ENCODE measurements around the gene SELENOI.

The SELENOI gene

GRCh38 chr2:26422947-26423629 is 77.1 kb downstream of the SELENOI start:
- DNase-seq (ENCODE audit: insufficient read length) (no peak), FAIRE-seq (no peak)
- TF ChIP-seq POLR2AphosphoS5 (IDR thresholded peaks at IDR 0.05; ENCODE audit: low read depth, low read length) (no peak), TAF1 (IDR thresholded peaks at IDR 0.05; ENCODE audit: borderline replicate concordance, low read depth, low read length) (no peak), POLR2A (IDR thresholded peaks at IDR 0.05; ENCODE audit: low read depth, low read length) (no peak)

DNA sequence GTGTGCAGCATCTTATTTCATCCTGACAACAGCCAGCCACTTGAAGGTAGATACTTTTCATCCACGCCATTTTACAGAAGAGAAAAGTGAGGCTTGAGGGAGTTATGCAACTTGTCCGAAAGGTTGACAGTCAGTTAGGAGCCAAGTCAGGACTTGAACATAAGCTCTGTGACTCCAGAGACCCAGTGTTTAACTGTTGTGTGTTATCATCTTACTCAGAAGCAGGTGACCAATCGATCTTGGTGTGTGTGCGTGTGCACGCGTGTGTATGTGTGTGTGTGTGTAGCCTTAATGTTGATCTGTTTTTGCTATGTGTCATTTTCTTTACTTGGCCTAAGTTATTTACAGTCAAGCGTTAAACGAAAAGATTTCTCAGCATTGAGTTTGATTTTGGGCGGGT is 77.8 kb downstream of the SELENOI start:
- no peak for DNase-seq (ENCODE audit: insufficient read length)
- TF ChIP-seq TAF1 (IDR thresholded peaks at IDR 0.05; ENCODE audit: borderline replicate concordance, low read depth, low read length): no peak
- no peak for TF ChIP-seq POLR2A (IDR thresholded peaks at IDR 0.05; ENCODE audit: low read depth, low read length)
- no peak for TF ChIP-seq POLR2AphosphoS5 (IDR thresholded peaks at IDR 0.05; ENCODE audit: low read depth, low read length)
- no peak for FAIRE-seq

DNA sequence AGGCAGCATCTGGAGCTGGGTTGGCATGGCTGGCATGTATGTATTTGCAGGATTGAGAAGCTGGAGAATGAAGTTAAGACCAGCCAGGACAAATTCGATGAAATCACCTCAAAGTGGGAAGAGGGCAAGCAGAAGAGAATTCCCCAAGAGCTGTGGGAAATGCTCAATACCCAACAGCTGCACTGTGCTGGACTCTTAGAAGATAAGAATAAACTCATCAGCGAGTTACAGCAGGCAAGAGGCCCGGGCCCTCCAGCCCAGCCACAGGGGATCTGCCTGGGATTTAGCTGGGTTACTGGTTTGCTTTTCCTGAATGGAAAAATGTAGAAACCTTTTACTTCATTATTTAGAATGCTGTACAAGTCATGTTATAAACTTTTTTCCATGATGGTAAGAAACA is 78.3 kb downstream of the SELENOI start:
- TF ChIP-seq TAF1 (IDR thresholded peaks at IDR 0.05; ENCODE audit: borderline replicate concordance, low read depth, low read length) (no peak), POLR2A (IDR thresholded peaks at IDR 0.05; ENCODE audit: low read depth, low read length) (no peak), POLR2AphosphoS5 (IDR thresholded peaks at IDR 0.05; ENCODE audit: low read depth, low read length) (no peak)
- no peak for FAIRE-seq

GRCh38 chr2:26428846-26429245 is 82.9 kb downstream of the SELENOI start:
- no peak for TF ChIP-seq TAF1 (IDR thresholded peaks at IDR 0.05; ENCODE audit: borderline replicate concordance, low read depth, low read length)
- TF ChIP-seq POLR2AphosphoS5 (IDR thresholded peaks at IDR 0.05; ENCODE audit: low read depth, low read length): no peak
- TF ChIP-seq POLR2A (IDR thresholded peaks at IDR 0.05; ENCODE audit: low read depth, low read length): no peak
- FAIRE-seq: no peak
- no peak for DNase-seq (ENCODE audit: insufficient read length)

More for the DNA sequence above, 78.3 kb downstream of the SELENOI start:
- DNase-seq (ENCODE audit: insufficient read length): no peak

- FAIRE-seq (no peak), DNase-seq (ENCODE audit: insufficient read length) (no peak)
- TF ChIP-seq POLR2AphosphoS5 (IDR thresholded peaks at IDR 0.05; ENCODE audit: low read depth, low read length) (no peak), TAF1 (IDR thresholded peaks at IDR 0.05; ENCODE audit: borderline replicate concordance, low read depth, low read length) (no peak), POLR2A (IDR thresholded peaks at IDR 0.05; ENCODE audit: low read depth, low read length) (no peak)
These were observed 84.0 kb downstream of the SELENOI start for GRCh38 chr2:26429779-26430578.

DNA sequence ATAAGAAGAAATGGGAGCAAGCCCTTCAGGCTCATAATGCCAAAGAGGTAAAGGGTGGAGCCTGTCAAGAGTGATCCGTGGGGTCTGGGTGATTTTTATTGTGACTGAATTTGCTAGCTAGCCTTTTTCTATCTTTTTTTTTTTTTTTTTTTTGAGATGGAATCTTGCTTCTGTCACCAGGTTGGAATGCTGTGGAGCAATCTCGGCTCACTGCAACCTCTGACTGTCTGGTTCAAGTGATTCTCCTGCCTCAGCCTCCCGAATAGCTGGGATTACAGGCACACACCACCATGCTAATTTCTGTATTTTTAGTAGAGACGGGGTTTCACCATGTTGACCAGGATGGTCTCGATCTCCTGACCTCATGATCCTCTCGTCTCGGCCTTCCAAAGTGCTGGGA is 84.9 kb downstream of the SELENOI start:
- TF ChIP-seq POLR2AphosphoS5 (IDR thresholded peaks at IDR 0.05; ENCODE audit: low read depth, low read length) (no peak), POLR2A (IDR thresholded peaks at IDR 0.05; ENCODE audit: low read depth, low read length) (no peak), TAF1 (IDR thresholded peaks at IDR 0.05; ENCODE audit: borderline replicate concordance, low read depth, low read length) (no peak)
- DNase-seq (ENCODE audit: insufficient read length) (no peak), FAIRE-seq (no peak)

DNA sequence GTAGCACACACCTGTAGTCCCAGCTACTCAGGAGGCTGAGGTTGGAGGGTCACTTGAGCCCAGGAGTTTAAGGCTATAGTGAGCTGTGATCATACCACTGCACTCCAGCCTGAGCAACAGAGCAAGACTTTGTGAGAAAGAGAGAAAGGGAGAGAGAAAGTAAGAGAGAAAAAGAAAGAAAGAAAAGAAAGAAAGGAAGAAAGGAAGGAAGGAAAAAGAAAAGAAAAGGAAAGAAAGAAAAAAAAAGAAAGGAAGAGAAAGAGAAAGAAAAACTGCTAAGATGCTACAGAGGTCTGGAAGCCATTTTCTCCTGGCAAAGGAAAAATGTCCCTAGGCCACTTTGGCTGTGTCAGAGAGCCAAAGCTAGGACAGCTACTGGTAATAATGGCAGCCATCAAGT is 86.4 kb downstream of the SELENOI start:
- no peak for FAIRE-seq

DNA sequence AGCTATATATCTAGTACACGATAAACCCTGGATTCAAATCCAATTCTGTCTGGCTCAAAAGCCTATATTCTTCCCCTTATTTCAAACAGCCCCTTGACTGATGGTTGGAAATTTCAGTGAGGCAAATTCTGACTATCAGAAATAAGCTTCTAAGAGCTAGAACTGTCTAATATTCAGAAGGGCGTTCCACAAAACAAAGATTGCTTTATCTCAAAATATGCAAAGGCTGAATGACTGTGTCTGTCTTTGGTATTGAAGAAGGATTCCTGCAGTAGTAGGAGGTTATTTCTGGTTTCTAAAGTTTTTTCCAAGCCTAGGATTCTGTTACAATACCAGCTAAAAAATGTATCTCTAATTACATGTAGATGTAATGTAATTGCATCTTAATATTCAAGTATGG is 86.9 kb downstream of the SELENOI start:
- TF ChIP-seq POLR2AphosphoS5 (IDR thresholded peaks at IDR 0.05; ENCODE audit: low read depth, low read length): no peak
- TF ChIP-seq TAF1 (IDR thresholded peaks at IDR 0.05; ENCODE audit: borderline replicate concordance, low read depth, low read length): no peak
- no peak for TF ChIP-seq POLR2A (IDR thresholded peaks at IDR 0.05; ENCODE audit: low read depth, low read length)
- no peak for FAIRE-seq
- DNase-seq (ENCODE audit: insufficient read length): no peak

More for the DNA sequence above, 86.4 kb downstream of the SELENOI start:
- DNase-seq (ENCODE audit: insufficient read length): no peak
- TF ChIP-seq POLR2A (IDR thresholded peaks at IDR 0.05; ENCODE audit: low read depth, low read length) (no peak), POLR2AphosphoS5 (IDR thresholded peaks at IDR 0.05; ENCODE audit: low read depth, low read length) (no peak)

GRCh38 chr2:26435106-26435505 is 89.2 kb downstream of the SELENOI start:
- no peak for TF ChIP-seq POLR2AphosphoS5 (IDR thresholded peaks at IDR 0.05; ENCODE audit: low read depth, low read length)
- no peak for DNase-seq (ENCODE audit: insufficient read length)
- no peak for FAIRE-seq

DNA sequence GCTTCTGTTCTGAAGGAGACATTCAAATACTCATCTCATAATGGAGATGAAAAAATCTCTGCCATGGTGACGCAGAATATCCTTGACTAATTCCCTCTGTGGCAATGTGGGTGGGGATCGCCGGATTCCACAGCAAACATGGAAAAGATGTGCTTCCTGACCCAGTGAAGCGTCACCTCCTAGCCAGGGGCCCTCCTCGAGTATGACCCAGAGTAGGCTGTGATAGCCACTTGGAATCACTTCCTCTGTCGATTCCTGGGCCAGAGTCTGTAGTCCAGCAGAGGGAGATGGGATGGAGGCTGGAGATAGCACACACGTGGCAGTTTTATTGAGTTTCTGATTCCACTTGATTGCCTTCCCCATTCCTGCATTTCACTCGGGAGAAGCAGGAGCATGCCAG is 92.6 kb downstream of the SELENOI start:
- DNase-seq (ENCODE audit: insufficient read length) (no peak), FAIRE-seq (no peak)
- TF ChIP-seq POLR2A (IDR thresholded peaks at IDR 0.05; ENCODE audit: low read depth, low read length) (no peak), TAF1 (IDR thresholded peaks at IDR 0.05; ENCODE audit: borderline replicate concordance, low read depth, low read length) (no peak), POLR2AphosphoS5 (IDR thresholded peaks at IDR 0.05; ENCODE audit: low read depth, low read length) (no peak)

GRCh38 chr2:26438926-26439325 is 93.0 kb downstream of the SELENOI start:
- no peak for DNase-seq (ENCODE audit: insufficient read length)
- FAIRE-seq: no peak
- no peak for TF ChIP-seq TAF1 (IDR thresholded peaks at IDR 0.05; ENCODE audit: borderline replicate concordance, low read depth, low read length)
- no peak for TF ChIP-seq POLR2A (IDR thresholded peaks at IDR 0.05; ENCODE audit: low read depth, low read length)
- TF ChIP-seq POLR2AphosphoS5 (IDR thresholded peaks at IDR 0.05; ENCODE audit: low read depth, low read length): no peak

DNA sequence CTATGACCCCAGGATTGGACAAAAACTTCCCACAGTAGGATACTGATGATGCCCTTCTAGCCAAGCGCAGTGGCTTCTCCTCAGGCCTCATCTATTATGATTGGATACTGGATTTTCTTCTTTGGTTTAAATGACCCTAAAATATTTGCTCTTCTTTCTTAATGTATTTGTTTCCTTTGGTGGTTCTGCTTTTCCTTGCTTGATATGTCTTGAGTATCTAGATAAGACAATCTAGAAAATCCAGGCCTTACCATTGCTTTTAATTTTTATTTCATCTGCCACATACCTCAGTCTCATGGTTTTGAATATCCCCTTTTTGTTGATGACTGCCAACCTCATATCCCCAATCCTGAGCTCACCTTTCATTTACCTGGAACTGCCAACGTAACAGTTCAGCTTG is 96.4 kb downstream of the SELENOI start:
- no peak for DNase-seq (ENCODE audit: insufficient read length)
- no peak for FAIRE-seq
- TF ChIP-seq TAF1 (IDR thresholded peaks at IDR 0.05; ENCODE audit: borderline replicate concordance, low read depth, low read length) (no peak), POLR2A (IDR thresholded peaks at IDR 0.05; ENCODE audit: low read depth, low read length) (no peak), POLR2AphosphoS5 (IDR thresholded peaks at IDR 0.05; ENCODE audit: low read depth, low read length) (no peak)
